NCI-H1105 treated with DMSO at 0.1 percent for 48 hours (cell line): Measurements from ENCODE around the gene AGMO.
"Not testable (repeated sequence)": the region's sequence is repeated elsewhere in the genome, so short reads cannot be mapped to it uniquely, and the experiment has no call there.

Source experiments
- DNase-seq: peaks from one replicate; lab custom pipeline; 2025; lab: John Stamatoyannopoulos, UW

The AGMO gene

GRCh38 chr7:15559416-15559928 lies 2.3 kb downstream of the AGMO start:
- DNase-seq: peak; percentile 49

GRCh38 chr7:15558756-15559155 lies 3.1 kb downstream of the AGMO start:
- no peak for DNase-seq

DNA sequence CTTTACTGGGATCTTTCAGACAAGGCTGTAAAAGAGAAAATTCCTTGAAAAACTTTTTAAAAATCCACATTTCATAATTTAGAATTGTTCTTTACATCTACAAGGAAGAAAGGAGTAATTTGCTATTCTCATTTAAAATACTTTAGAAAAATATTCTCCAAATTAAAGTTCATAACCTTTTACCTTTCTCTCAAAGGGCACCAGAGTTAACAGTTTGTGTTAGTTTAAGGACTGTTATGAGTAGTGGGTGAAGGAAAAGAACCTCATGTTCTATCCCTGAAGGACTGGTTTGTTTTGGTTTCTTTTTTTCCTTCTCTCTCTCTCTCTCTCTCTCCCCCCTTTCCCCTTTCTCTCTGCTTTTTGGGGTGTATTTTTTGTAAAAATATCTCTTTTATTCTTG lies 4.1 kb downstream of the AGMO start:
- DNase-seq: no peak

- DNase-seq: no peak
These were observed 4.6 kb downstream of the AGMO start for GRCh38 chr7:15557186-15557585.

GRCh38 chr7:15556339-15557105 lies 5.3 kb downstream of the AGMO start:
- no peak for DNase-seq

GRCh38 chr7:15555381-15555859 lies 6.4 kb downstream of the AGMO start:
- DNase-seq: peak; percentile 81

DNA sequence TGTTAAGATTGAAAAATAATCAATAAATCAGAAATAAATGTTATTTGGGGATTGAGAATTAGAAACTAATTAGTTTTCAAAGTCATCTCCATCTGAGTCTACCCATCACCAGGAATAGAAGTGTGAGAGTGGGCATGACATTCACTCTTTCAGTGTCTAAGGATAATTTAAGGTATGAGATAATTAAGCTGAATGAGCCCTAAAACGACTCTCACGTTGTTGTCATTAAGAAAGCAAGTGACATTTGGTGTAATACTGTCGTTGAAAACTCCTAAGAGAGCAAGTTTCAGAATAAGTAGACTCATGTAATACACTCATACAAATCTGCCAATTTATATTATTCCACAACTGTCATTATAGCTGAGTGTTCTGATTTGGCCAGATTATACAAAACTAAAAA lies 7.1 kb downstream of the AGMO start:
- peak; percentile 9 for DNase-seq

- no peak for DNase-seq
These were observed 7.7 kb downstream of the AGMO start for GRCh38 chr7:15554081-15554480.

DNA sequence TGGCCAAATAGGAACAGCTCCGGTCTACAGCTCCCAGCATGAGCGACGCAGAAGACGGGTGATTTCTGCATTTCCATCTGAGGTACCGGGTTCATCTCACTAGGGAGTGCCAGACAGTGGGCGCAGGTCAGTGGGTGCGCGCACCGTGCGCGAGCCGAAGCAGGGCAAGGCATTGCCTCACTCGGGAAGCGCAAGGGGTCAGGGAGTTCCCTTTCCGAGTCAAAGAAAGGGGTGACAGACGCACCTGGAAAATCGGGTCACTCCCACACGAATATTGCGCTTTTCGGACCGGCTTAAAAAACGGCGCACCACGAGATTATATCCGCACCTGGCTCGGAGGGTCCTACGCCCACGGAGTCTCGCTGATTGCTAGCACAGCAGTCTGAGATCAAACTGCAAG lies 14.5 kb downstream of the AGMO start:
- DNase-seq: not testable (repeated sequence)

- no peak for DNase-seq
These were observed 15.5 kb downstream of the AGMO start for GRCh38 chr7:15546272-15546792.

DNA sequence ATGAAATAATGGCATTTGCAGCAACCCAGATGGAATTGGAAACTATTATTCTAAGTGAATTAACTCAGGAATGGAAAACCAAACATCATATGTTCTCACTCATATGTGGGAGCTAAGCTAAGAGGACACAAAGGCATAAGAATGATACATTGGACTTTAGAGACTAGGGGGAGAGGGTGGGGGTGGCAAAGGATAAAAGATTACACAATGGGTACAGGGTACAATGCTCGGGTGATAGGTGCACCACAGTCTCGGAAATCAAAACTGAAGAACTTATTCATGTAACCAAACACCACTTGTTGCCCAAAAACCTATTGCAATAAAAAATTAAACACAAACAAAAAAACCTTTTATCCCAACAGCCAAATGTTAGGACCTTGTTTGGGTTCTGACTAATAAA lies 17.8 kb downstream of the AGMO start:
- no peak for DNase-seq

DNA sequence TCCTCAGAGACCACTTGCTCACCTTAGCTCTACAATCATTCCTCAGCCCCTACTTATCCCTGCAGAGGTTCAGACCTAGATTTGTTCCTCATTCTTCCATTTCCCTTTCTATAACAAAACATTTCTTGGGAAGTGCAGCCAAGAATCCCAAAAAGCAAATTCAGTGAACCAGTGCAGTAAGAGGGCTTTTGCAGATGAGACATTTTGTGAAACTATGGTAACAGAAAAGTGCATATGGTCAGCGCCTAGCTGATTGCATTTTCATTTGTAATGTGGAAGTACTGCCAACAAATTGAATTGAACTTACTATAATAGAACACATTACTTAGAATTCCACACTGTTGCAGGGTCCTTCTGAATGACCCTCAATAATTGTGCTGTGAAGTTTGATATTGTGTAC lies 18.6 kb downstream of the AGMO start:
- DNase-seq: no peak

DNA sequence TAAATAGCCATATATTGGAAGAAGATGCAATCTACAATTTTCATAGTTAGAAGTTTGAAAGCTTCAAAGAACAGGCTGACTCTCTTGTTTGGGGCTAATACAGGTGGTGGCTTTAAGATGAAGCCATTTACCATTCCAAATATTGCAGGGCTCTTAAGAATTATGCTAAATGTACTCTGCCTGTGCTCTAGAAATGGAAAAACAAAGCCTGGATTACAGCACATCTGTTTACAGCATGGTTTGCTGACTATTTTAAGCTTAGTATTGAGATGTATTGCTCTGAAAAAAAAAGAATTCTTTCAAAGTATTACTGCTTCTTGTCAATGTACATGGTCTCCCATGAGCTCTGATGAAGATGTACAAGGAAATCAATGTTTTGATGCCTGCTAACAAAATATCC lies 34.2 kb downstream of the AGMO start:
- no peak for DNase-seq

GRCh38 chr7:15525652-15526263 lies 36.1 kb downstream of the AGMO start:
- no peak for DNase-seq

GRCh38 chr7:15524077-15524476 lies 37.7 kb downstream of the AGMO start:
- DNase-seq: no peak

DNA sequence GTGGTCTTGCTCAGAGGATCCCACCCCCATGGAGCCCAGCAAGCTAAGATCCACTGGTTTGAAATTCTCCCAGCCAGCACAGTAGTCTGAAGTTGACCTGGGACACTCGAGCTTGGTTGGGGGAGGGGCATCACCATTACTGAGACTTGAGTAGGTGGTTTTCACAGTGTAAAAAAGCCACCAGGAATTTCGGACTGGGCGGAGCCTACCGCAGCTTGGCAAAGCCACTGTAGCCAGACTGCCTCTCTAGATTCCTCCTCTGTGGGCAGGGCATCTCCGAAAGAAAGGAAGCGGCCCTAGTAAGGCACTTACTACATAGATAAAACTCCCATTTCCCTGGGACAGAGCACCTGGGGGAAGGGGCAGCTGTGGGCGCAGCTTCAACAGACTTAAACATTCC lies 44.0 kb downstream of the AGMO start:
- not testable (repeated sequence) for DNase-seq

DNA sequence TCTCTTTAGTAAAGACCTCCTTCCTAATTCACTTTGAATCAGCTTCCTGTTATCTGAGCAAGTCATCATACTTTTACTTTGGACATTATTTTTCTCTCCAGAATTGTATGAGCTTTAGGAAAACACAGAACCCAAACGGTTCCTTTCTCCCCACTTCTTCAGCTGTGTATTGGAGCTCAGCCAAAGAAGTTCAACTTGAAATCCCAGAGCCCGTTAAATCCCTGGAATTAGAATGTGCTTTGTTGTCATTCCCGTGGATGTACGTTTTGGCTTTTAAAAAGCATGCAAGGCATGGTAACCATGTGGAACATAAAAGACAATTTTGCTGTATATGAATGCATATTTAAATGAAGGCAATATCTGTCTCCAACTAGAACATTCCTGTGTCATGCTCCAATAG lies 46.6 kb downstream of the AGMO start:
- peak; percentile 8 for DNase-seq

GRCh38 chr7:15508258-15508657 lies 53.6 kb downstream of the AGMO start:
- DNase-seq: no peak

DNA sequence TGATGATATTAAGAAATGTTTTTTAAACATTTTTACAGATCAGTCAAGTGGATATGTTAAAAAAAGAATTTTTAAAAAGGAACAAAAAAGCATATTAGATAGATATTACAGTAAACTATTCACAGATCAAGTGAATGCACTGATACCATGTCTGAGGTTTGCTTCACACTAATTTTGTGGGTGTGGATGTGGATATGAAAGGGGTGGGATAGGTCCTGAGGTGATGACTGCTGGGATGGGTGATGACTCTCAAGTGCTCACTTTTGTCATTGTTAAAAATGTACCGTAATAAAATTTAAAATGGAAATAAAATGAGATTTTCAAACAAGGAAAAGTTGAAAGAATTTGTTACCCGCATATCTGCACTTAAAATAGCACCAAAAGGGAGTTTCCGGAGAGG lies 54.1 kb downstream of the AGMO start:
- no peak for DNase-seq

- no peak for DNase-seq
These were observed 54.6 kb downstream of the AGMO start for GRCh38 chr7:15507171-15507570.

DNA sequence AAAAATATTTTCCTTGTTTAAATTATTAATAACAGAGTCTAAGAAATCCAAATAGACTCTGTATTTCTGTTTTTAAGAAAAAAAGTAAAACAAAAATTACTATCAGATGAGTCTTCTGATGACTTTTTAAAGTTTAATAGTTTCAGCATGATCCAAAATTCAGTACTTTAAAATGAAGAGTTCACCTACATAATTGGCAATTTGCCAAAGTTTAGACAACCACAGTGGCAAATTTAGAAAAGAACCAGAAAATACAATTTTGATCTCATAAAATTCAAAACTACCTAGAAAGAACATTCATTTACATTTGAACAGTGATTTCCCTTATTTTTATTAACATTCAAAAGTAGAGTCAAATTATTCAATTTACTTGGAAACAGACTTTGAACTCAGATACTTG lies 56.1 kb downstream of the AGMO start:
- DNase-seq: peak; percentile 15

DNA sequence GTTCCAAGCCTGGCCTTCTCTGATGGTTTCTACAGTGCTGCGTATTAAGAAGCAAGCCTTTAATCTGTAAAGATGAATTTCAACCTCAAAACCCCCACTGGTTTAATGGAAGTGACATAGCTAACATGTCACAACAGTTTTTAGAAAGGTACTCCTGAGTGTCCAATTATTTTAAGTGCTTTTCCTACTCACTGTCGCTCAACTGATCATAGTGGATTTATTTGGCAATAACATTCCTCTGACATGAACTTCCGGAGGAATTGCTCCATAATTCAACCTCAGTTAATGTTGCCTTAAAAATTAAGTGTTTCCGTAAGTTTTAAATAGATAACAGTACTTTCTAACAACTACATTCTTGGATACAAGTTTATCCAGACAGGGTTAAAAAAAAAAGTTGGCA lies 57.5 kb downstream of the AGMO start:
- DNase-seq: no peak

- DNase-seq: no peak
These were observed 58.1 kb downstream of the AGMO start for GRCh38 chr7:15503603-15504290.
